Measurements from ENCODE around the gene ACACA. TPM values are rescaled to one million over a fixed set of nuclear protein-coding genes. Genes with fewer than 3 reads are reported as not detected.

The ACACA gene
- total RNA-seq, 4 donors from 2014 or later: 4.7 to 75.1 (median 41.9) TPM

DNA sequence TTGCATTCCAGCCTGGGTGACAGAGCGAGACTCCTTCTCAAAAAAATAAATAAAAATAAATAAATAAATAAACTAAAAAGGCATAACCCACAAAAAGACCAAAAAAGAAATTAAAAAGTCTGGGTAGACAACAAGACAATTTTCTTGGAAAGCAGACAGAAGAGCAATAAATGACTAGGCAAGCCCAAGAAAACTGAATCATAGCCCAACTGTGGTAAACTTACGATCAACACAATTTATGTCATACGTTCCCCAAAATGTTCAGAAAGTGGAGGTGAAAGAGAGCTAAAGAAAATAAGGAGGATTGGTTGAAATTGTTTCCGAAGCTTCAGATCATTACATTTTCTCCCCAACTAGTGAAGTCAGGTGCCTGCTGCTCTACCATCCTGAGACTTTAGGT lies 62.1 kb downstream of the ACACA start:
- Histone ChIP-seq H3K4me3 (no peak overlapping the region), H3K4me1 (no peaks in the 10 kb centered on the region), H3K9me3 (no peaks in the 10 kb centered on the region), H3K27ac (no peak overlapping the region), H3K36me3 (no peaks in the 10 kb centered on the region), H3K27me3 (no peaks in the 10 kb centered on the region)
- TF ChIP-seq, protein P1, sequence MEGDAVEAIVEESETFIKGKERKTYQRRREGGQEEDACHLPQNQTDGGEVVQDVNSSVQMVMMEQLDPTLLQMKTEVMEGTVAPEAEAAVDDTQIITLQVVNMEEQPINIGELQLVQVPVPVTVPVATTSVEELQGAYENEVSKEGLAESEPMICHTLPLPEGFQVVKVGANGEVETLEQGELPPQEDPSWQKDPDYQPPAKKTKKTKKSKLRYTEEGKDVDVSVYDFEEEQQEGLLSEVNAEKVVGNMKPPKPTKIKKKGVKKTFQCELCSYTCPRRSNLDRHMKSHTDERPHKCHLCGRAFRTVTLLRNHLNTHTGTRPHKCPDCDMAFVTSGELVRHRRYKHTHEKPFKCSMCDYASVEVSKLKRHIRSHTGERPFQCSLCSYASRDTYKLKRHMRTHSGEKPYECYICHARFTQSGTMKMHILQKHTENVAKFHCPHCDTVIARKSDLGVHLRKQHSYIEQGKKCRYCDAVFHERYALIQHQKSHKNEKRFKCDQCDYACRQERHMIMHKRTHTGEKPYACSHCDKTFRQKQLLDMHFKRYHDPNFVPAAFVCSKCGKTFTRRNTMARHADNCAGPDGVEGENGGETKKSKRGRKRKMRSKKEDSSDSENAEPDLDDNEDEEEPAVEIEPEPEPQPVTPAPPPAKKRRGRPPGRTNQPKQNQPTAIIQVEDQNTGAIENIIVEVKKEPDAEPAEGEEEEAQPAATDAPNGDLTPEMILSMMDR (IDR thresholded peaks at IDR 0.05): no peak
- no peak for TF ChIP-seq POLR2A (IDR thresholded peaks at IDR 0.05)
- no peak for DNase-seq
- intact Hi-C loops (cut with DNase I; ENCODE audit: low total_unique reads): no loop called here

DNA sequence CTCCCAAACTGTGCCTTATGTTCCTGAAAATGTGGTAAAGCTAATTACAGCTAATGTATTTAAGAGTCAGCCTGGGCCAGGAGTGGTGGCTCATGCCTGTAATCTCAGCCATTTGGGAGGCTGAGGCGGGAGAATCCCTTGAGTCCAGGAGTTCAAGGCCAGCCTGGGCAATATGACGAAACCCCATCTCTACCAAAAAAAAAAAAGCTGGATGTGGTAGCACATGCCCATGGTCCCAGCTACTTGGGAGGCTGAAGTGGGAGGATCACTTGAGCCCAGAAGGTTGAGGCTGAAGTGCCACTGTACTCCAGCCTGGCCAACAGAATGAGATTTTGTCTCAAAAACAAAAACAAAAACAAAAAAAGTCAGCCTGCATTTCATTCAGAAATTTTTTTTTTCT lies 64.0 kb downstream of the ACACA start:
- intact Hi-C loops (cut with DNase I; ENCODE audit: low total_unique reads): no loop called here
- H3K9me3 ChIP-seq: no peaks in the 10 kb centered on the region
- no peak overlapping the region for H3K27ac ChIP-seq
- no peaks in the 10 kb centered on the region for H3K27me3 ChIP-seq
- H3K4me3 ChIP-seq: no peak overlapping the region
- H3K4me1 ChIP-seq: no peaks in the 10 kb centered on the region
- DNase-seq: no peak
- TF ChIP-seq POLR2A (IDR thresholded peaks at IDR 0.05): no peak
- TF ChIP-seq, protein P1 (IDR thresholded peaks at IDR 0.05): no peak
- H3K36me3 ChIP-seq: no peaks in the 10 kb centered on the region

DNA sequence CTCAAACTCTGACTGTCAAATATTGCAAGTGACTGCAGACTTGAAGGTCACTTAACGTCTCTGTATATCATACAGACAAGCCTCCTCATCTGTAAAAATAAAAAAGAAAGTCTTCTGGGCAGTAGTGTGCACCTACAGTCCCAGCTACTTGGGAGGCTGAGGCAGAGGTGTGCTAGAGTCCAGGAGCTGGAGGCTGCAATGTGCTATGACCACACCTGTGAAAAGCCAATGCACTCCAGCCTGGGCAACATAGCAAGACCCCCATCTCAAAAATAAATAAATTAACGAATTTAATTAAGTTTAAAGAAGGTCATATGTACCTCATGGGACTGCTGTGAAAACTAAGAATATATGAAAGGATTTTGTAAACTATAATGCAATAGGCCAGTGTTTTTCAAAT lies 65.8 kb downstream of the ACACA start:
- no peaks in the 10 kb centered on the region for H3K36me3 ChIP-seq
- TF ChIP-seq POLR2A (IDR thresholded peaks at IDR 0.05): no peak
- TF ChIP-seq, protein P1 (IDR thresholded peaks at IDR 0.05): no peak
- H3K27me3 ChIP-seq: no peaks in the 10 kb centered on the region
- no peak overlapping the region for H3K4me3 ChIP-seq
- intact Hi-C loops (cut with DNase I; ENCODE audit: low total_unique reads): no loop called here
- no peaks in the 10 kb centered on the region for H3K4me1 ChIP-seq
- DNase-seq: no peak
- no peak overlapping the region for H3K27ac ChIP-seq
- H3K9me3 ChIP-seq: no peaks in the 10 kb centered on the region

DNA sequence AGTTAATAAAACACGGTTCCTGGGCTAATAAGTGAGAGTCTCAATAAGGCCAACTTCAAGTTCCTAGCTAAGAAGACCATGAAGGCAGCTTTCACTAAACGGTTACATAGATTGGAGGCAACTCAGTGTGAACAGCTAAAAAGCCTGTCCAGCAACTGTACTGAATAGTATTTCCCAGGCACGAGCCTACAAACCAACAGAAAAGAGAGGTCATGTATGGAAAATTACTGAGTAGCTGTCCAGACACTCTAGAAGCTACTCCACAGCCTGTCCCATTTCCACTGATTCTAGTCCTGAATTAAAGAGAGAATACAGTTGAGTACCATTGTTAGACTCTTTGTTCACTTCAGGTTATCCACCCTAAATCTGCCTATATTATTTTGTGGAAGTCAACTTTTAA lies 67.3 kb downstream of the ACACA start:
- no peaks in the 10 kb centered on the region for H3K4me1 ChIP-seq
- intact Hi-C loops (cut with DNase I; ENCODE audit: low total_unique reads): no loop called here
- no peaks in the 10 kb centered on the region for H3K27me3 ChIP-seq
- H3K4me3 ChIP-seq: no peak overlapping the region
- no peak overlapping the region for H3K27ac ChIP-seq
- DNase-seq: no peak
- H3K9me3 ChIP-seq: no peaks in the 10 kb centered on the region
- no peaks in the 10 kb centered on the region for H3K36me3 ChIP-seq
- TF ChIP-seq POLR2A (IDR thresholded peaks at IDR 0.05): no peak
- TF ChIP-seq, protein P1 (IDR thresholded peaks at IDR 0.05): no peak

DNA sequence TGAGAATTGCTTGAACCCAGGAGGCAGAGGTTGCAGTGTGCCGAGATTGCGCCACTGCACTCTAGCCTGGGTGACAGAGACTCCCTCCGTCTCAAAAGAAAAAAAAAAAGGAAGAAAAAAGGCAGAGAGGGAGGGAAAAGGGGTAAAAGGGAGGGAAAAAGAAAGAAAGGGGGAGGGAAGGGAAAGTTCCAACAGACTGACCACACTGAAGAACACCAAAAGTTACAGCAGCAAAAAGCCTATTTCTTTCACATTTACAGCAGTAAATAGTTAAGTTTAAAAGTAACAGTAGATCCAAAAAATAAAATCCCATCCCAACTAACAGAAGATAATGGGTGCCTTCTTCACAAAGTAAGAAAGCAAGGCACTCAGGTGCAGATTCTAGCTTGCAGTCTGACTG lies 67.8 kb downstream of the ACACA start:
- intact Hi-C loops (cut with DNase I; ENCODE audit: low total_unique reads): no loop called here
- no peaks in the 10 kb centered on the region for H3K36me3 ChIP-seq
- H3K4me3 ChIP-seq: no peak overlapping the region
- H3K9me3 ChIP-seq: no peaks in the 10 kb centered on the region
- H3K27ac ChIP-seq: no peak overlapping the region
- no peaks in the 10 kb centered on the region for H3K4me1 ChIP-seq
- no peak for TF ChIP-seq POLR2A (IDR thresholded peaks at IDR 0.05)
- TF ChIP-seq, protein P1 (IDR thresholded peaks at IDR 0.05): no peak
- no peaks in the 10 kb centered on the region for H3K27me3 ChIP-seq
- DNase-seq: no peak

Measured in uterus (tissue), 4 donors.